HG03571 (cell line): ENCODE measurements around the gene TXNRD1.
"Not testable (repeated sequence)": the region's sequence is repeated elsewhere in the genome, so short reads cannot be mapped to it uniquely, and the experiment has no call there.

Experiments
- ATAC-seq: cut with Tn5 transposase; IDR thresholded peaks from one replicate; pipeline ENCODE4 v1.9.1; 2021; ENCODE audit not compliant: unreplicated experiment

Gene TXNRD1

GRCh38 chr12:104394086-104394485 is 178.5 kb downstream of the TXNRD1 start:
- ATAC-seq = not testable (repeated sequence)
